NCI-H748 (cell line): ENCODE data around the gene GANAB.
"Not testable (repeated sequence)": the region's sequence is repeated elsewhere in the genome, so short reads cannot be mapped to it uniquely, and the experiment has no call there.

ENCODE experiments used
- DNase-seq: peaks from one replicate; lab custom pipeline; 2025; ENCODE audit not compliant: unreplicated experiment; lab: John Stamatoyannopoulos, UW

Gene GANAB

DNA sequence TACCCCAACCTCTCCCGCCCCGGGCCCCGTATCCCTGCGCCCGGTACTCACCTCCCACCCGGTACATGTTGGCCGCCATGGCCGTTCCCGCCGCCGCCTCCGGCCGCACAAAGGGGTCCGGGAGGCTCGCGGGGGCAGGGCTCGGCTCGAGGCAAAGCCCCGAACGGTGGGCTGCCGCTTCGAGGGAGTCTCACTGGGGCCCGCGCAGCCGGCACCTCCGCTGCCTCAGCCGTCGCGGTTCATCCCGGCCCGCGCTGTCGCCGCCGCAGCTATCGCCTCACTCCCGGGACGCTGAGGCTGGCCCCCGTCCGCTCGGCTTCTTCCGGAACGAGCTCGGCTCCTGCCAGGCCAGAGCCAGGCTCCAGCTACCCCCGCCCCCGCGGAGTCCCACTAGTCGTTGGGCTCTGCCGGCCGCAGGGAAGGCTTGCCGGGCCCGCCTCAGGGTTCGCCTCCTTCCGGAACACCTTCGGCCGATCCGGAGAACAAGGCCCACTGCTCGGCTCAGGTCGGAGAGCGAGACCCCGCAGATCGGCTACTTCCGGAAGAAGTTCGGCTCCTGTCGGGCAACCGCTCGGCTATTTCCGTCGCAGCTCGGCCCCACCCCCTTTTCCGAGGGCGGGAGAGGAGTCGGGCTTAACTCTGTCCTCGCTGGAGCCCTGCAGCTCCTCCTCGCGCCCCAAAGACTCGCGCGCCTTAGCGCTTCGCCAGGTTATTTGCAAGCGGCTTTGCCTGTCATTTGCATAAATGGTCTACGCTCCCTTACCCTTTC lies 44.9 kb downstream of the GANAB start, which contains the start of gene MTA2:
Gene MTA2, minus strand, starts transcription at position 494 of the 769 bp plus-strand sequence. Its CDS starts 415 bp downstream, at position 79.
- peak; percentile 99 for DNase-seq

DNA sequence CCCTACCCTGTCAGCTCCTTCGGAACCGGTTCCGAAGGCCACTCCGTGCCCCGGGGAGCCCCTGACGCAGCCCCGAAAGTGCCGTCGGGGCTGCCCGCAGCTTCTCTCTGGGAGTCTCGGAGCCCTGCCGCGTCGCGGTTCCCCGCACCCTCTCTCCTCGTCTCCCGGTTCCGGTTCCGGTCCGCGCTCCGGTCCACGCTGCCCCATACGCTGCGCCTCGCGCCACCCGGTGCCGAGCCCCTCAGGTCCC lies 45.4 kb downstream of the GANAB start:
- no peak for DNase-seq

DNA sequence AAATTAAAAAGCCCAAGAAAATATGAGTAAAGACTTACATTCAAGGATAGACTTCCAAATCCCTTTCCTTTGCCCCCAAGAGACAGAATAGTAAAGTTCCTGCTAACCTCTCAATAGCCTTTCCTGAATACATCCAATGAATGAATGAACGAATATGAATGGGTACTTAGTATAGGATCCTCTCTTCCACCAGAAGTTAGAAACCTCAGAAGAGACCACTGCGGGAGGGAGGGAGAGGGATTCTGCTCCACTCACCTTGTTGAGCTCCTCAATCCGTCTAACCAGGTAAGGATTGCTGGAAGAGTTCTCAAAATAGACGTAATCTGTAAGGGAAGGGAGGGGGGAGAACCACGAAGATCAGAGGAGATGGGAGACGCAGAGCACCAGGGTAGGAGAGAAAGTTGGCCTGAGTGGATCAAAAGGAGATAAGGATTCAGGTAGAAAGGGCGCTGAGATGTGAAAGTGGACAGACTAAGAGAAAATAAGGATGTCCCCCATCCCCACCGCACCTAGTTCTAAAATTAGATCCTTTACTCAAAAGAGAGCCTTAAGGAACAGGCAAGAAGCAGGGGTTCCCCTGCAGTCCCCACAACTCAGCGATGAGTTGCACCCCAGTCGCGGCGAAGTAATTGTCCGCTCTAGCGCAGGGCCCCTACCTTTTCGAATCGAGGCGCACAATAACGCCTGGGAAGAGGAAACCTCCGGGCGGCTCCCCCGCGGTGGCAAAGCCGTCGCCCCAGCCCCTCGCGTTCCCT lies 45.9 kb downstream of the GANAB start:
- DNase-seq = peak; percentile 43

DNA sequence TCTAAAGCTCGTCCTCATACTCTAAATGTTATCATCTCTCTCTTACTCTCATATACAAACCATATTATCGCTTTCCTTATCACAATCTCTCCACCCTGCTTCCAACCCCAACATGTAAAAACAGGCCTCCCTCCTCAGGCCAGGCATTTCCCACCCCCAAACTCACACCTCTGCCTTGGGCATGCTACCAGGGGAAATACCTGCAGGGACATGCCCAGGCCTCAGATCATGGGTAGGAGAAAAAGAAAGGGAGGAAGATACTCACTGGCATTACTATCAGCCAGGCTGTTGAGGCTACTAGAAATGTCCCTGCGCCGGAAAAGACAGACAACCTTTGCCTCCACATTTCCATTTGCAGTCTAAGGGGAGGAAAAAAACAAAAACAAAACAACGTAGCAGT lies 46.5 kb downstream of the GANAB start:
- DNase-seq = no peak

DNA sequence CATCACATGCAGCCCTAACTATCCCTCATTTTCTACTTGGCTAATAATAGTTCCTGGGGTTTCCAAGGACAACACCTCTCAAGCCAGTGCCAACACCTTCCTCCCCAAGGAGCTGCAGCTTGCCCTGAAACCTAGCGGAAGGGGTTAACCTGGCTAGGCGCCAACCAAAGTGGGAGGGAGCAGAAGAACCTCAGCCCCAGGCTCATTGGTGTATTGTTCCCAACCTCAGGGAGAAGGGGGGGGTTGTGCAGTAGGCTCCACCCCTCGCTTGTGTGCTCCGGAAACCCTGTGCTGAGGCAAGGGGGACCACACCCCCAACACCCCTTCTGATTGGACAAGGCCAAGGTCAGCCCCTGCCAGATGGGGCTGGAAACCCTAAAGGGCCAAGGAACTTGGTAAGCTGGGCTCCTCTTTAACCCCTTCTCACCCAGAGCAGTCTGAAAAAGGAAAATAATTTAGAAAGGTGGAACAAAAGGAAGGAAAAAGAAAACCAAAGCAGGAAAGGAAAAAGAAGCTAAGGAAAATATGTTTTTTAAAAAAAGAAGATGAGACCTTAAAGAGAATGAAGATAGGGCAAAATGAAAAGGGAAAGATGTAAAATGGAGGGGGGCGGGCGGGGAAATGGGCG lies 47.2 kb downstream of the GANAB start:
- peak; percentile 95 for DNase-seq

DNA sequence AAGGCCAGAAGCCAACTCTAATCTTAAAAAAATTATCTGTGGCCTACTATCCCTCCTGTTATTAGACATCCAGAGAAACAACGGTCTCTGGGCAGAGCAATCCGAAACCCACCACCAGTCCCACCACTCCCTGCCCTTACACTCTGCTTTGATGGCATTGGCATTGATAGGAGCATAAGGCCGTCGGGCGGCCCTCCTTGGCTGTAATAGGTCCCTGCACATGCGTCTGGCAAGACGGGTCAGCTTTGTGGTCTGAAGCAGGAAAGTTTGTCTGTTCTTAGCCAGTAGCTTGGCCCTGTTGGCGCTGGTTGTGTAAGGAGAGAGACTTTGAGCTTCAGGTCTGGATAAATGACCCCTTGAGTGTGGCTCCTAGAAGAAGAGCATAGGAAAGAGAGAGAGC lies 51.3 kb downstream of the GANAB start:
- DNase-seq = no peak

DNA sequence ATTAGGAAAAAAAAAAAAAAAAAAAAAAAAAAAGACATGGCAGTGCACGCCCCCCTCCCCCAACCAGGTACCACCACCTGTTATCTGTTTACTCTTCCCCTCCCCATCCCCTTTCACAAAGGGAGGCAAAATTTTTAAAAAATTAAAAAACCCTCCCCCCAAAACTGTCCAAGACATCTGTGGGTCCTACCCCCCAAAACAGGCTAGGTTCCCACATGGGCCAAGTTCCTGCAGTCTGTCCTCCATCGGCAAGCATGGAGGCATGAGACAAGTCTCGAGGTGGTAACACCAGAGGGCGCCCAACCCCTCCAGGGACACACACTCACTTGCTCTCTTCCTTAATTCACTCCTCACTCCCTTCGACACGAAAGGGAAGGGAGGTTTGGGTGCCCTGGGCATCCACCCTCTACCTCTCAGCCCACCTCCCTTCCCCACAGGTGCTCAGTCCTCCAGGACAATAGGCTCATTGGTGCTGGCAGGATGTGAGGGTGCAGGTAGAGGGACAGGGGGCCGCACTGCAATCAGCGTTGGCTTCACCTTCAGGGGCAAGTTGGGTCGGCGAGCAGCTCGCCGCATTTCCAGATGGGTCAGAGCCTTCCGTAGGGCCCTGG lies 52.9 kb downstream of the GANAB start:
- DNase-seq = peak; percentile 81

DNA sequence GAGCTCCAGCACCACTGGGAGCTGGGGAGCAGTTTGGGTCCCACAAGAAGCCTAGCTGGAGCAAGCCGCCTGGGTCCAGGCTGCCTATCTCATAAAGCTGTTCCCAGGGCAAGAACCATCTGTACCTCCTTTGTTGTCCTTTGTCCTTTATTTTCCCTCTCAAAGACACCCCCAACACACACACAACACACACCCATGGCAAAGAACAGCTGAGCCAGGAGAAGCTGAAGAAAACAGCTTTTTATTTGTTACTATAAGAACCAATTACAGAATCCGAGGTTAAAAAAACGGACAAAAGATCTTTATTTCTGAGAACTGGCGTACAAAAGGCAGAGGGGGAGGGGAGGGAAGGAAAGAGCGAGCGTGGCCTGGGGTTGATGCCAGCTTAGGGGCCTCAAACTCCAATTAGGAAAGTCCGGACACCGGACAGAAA lies 53.4 kb downstream of the GANAB start:
- no peak for DNase-seq

DNA sequence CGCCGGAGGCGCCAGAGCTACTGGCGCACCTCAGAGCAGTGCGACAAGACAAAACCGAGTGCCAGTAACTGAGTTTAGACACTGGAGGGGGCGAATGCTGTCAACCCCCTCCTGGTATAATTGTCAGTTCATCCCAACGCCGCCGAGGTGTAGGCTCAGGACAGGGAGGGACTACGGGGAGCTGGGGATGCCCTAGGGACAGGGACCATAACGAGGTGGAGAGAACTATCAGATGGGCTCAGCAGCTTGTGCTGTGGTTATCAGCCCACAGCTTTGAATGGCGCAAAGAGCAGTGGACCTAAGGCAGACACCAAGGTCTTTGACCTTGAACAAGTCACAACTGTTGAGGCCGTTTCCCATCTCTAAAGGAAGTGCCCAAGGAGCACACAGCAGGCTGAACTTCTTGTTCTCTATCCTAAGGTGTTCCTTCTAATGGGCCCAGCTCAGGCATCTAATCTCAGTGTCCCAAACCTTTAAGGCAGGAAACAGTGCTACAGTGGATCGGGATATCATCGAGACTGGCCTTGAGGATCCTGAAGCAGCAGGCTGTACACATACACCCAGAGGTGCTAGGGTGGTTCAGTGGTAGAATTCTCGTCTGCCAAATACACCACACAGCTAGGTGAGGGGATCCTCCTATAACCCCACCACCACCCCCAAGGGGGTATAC lies 54.1 kb downstream of the GANAB start:
- DNase-seq = no peak

DNA sequence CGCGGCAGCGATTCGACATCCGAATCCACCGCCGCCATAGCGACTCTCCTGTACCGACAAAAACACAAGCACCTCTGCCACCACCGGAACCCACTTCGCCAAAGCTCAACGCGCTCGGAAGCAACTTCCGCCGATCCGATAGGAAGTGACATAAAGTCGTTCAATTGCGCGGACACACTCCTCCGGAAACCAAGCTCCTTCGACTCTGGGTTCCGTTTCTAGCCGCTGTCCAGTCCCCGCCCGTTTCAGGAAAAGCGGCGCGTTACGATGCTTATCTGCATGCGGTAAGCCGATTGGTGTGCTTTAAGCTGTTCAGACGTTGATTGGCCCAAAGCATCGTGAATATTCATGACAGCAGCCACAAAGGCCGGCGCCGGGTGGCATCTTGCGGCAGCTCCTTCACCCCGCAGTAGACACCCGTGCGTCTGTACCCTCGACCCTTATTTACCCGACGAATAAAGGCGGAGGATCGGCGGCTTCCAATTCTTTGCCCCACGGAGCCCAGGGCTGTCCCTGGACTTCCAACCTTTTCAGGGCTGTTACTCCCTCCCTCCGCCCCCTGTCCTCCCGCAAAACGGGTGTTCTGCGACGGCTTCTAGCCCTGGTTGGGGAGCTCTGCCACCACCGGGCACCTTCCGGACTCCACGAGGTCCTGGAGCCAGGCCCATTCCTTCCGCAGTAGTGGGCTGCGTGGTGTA lies 54.8 kb downstream of the GANAB start, which contains the start of gene TUT1:
Gene TUT1, minus strand, starts transcription at position 76 of the 698 bp plus-strand sequence. Its CDS starts 38 bp downstream, at position 38.
- DNase-seq = peak; percentile 100

DNA sequence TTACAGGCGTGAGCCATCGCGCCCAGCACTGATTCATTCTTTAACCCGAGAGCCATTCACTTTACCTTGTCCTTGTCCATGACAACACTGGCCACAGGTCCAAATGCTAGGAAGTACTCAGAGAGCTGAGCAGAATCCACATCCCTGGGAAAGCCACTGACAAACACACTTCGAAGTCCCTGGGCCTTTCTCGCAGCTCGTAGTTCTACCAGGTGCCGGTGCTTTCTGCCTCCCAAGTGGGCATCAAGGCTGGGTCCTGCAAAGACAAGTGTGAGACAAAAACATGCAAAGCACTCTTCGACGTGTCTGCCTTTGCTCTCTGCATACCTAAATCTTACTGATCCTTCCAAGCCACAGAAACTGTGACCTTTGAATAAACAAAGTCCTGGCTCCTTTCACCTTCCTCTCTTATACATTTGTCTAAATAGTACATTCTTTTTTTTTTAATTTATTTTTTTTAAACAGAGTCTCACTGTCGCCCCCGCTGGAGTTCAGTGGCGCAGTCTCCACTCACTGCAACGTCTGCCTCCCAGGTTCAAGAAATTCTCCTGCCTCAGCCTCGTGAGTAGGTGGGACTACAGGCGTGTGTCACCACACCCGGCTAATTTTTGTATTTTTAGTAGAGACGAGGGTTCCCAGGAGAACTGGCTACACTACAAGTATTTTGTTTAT lies 57.3 kb downstream of the GANAB start:
- DNase-seq = no peak

DNA sequence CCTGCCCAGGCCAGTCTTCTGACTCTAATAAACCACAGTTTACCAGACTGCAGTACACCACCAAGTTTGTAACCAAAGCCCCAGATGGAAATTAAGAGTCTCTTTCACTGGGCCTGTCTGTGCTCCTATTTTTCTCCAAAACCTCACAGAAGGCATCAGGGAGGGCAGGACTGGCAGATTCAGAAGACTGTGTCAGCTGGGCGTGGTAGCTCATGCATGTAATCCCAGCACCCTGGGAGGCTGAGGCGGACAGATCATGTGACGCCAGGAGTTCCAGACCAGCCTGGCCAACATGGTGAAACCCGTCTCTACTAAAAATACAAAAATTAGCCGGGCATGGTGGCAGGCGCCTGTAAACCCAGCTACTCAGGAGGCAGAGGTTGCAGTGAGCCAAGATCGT lies 61.1 kb downstream of the GANAB start:
- not testable (repeated sequence) for DNase-seq

DNA sequence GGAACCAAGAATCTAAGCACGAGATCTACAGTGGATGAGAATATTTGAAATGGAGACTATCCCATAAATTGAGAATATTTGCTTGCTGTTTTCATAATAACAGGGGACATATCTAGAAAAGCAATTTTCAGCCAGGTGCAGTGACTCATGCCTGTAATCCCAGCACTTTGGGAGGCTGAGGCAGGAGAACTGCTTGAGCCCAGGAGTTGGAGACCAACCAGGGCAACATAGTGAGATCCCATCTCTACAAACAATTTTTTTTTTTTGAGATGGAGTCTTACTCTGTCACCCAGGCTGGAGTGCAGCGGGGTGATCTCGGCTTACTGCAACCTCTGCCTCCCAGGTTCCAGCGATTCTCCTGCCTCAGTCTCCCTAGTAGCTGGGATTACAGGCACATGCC lies 64.7 kb downstream of the GANAB start:
- DNase-seq = not testable (repeated sequence)

DNA sequence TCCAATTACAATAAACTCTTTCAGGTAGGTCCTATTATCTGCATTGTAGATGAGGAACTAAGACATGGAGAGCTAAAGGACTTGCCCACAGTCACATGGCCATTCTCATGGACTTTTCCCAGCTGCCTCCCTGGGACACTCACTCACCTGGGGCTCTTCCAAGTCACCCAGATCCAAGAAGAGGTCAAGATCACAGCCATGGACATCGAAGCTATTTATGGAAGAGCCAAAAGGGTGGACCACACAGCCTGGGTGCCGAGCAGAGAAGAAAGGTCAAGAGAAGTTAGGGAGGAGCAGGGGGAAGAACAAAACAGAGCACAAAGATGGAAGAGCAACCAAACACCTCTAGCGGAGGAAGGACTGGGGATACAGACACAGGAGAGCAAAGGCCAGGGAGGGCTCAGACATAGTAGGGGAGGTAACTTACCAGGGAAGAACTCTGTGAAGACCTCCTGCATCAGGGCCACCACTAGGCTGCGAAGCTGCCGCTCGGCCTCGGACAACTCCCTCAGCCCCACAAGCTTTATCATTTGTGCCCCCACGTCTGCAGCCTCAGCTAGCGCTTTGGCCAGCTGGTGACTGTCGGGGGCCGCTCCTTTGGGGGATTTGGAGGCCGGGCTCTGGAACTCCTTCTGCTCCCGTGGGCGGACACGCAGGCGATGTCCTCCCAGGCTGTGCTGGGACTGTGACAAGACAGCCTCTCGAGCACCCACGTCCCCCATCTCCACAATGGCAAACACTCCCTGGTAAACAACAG lies 65.3 kb downstream of the GANAB start:
- no peak for DNase-seq

DNA sequence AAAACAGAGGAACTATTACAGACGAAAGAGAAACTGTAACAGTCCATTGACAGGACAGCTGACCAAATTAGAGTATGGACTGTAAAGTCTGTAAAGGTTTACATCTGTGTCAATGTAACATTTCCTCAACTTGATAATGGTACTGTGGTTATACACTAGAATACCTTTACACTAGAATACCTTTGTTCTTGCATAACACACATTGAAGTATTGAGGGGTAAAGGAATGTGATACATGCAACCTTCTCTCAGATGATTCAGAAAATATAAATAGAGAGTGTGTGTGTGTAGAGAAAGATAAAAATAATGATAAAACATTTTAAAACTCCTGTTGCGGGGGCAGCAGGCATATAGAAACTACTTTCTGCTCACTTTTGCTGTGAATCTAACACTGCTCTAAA lies 67.2 kb downstream of the GANAB start:
- DNase-seq = no peak

DNA sequence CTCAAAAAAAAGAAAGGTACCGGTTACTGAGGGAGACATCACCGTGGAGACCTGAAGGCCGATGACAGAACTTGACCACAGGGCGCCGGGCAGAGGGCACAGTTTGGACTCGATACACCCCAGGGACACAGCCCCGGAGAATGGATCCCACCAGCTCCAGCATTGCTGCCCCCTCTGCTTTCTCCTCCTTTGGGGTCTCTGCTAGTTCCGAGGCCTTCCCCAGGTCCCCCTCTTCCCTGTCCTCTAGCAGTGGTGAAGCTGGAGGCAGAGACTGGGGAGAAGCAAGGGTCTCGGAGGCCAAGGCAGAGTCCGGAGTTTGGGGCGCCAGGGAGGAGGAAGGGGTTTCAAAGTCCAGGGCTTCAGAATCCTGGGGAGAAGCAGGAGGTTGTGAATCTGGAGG lies 67.9 kb downstream of the GANAB start:
- no peak for DNase-seq

DNA sequence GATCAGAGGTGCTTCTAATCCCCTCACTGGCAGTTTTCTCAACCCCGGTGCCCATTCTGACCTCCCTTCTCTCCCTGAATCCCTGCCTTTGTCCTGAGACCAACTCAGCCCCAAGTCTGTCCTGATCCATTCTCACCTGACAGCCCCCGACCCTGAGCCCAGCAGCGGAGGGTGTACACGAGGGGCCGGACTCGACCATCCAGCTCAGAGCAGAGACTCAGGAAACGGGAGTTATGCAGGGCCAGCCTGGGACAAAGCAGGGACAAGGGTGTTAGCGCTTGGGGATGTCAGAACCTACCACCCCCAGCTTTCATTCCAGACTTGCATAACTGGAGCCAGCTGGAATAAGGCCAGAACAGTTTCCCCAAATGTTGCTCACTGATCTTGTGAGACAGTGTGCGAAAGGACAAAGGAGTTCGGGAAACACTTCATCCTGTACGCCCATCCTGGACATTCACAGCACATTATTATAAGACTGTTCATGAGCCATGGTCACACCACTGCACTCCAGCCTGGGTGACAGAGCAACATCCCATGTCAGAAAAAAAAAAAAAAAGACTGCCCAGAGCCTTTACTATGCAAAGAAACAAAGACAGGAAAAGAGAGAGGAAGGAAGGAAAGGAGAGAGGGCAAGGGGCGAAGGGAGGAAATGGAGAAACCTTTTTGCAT lies 69.2 kb downstream of the GANAB start:
- DNase-seq = no peak

DNA sequence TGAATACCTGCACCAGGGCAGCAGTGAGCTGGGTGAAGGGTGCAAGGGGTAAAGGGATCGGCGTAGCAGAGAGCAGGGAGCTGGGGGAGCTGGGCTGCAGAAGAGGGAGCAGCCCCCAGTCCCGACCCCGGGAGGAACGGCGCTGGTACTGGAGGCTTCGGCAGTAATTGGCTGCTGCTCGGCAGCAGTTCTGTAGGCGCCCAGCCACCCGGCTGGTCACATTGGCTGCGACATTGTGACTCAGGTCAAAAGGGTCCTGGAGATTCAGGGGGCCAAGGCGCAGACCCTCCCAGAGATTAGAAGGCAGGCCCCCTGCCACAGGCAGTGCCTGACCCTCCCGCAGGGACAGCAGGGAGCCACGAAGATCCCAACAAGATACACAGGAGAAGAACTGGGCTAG lies 70.6 kb downstream of the GANAB start:
- no peak for DNase-seq

DNA sequence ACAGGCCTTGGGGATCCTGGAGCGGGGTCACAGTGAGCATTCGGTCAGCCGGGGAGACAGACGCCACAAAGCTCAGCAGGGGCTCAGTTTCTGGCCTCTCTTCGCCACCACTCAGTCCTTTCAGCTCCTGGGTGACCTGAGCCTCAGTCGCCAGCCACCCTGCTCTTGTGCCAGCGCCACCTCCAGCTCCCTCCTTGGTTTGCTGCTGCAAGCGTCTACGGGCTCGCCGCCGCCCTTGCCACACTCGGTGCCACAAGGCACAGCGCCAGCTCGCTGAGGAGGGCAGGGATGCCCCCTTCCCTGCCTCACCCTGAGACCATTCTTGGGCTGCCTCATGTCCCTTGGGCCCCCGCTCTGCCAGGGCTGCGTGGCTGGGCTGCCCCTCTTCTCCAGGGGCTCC lies 71.3 kb downstream of the GANAB start:
- DNase-seq = no peak
